Neuronal stem cell (in vitro differentiated cells): ENCODE data around the gene FGFR2.
"Not testable (repeated sequence)": the region's sequence is repeated elsewhere in the genome, so short reads cannot be mapped to it uniquely, and the experiment has no call there.

ENCODE experiments used
- DNase-seq: peaks from one replicate; pipeline ENCODE4 v3.0.0-alpha.2; 2013; ENCODE audit warnings: low spot score
- H2AFZ ChIP-seq: one replicate; pipeline ENCODE4 v1.6.1; 2013; ENCODE audit warnings: mild to moderate bottlenecking, low read length, inconsistent platforms
- H2AK5ac ChIP-seq: 2 replicates; pipeline ENCODE4 v1.6.1; 2013; ENCODE audit warnings: low read depth, mild to moderate bottlenecking, inconsistent platforms, low read length, moderate library complexity, mixed read lengths
- H2BK120ac ChIP-seq: 2 replicates; pipeline ENCODE4 v1.6.1; 2013; ENCODE audit warnings: low read depth, mild to moderate bottlenecking, inconsistent platforms, low read length, moderate library complexity, mixed read lengths
- H2BK12ac ChIP-seq: one replicate; pipeline ENCODE4 v1.6.1; 2013; ENCODE audit warnings: low read length, inconsistent platforms
- H2BK15ac ChIP-seq: 2 replicates; pipeline ENCODE4 v1.6.1; 2013; ENCODE audit warnings: mild to moderate bottlenecking, low read length, inconsistent platforms, mixed read lengths
- H2BK5ac ChIP-seq: one replicate; pipeline ENCODE4 v1.6.1; 2013; ENCODE audit warnings: inconsistent platforms, mild to moderate bottlenecking, low read length, moderate library complexity
- H3K14ac ChIP-seq: one replicate; pipeline ENCODE4 v1.6.1; 2013; ENCODE audit warnings: low read length, inconsistent platforms
- H3K18ac ChIP-seq: 2 replicates; pipeline ENCODE4 v1.6.1; 2013; ENCODE audit warnings: low read length, inconsistent platforms
- H3K23ac ChIP-seq: 2 replicates; pipeline ENCODE4 v1.6.1; 2013; ENCODE audit warnings: low read depth, mild to moderate bottlenecking, mixed read lengths, low read length, inconsistent platforms; ENCODE audit not compliant: poor library complexity
- H3K27ac ChIP-seq: replicated peaks from 3 replicates; pipeline ENCODE4 v1.5.1; 2013; ENCODE audit warnings: low read length, inconsistent platforms
- H3K27me3 ChIP-seq, 3 experiments: 2 replicates each; pipeline ENCODE4 v1.6.1; 2013; ENCODE audit warnings: low read length in 3 of 3, mild to moderate bottlenecking in 2 of 3, inconsistent platforms in 1 of 3, low read depth in 1 of 3, mixed read lengths in 1 of 3, moderate library complexity in 1 of 3; ENCODE audit not compliant: control insufficient read depth in 3 of 3, insufficient read depth in 3 of 3
- H3K36me3 ChIP-seq, 2 donors: replicated peaks in 1 of 2; 2 replicates each; pipeline ENCODE4 v1.6.1; 2013; ENCODE audit warnings: low read length in 2 of 2; ENCODE audit not compliant: control insufficient read depth in 2 of 2, insufficient read depth in 2 of 2
- H3K4ac ChIP-seq: 2 replicates; pipeline ENCODE4 v1.6.1; 2013; ENCODE audit warnings: inconsistent platforms, mild to moderate bottlenecking, low read length, moderate library complexity
- H3K4me1 ChIP-seq, 2 donors: 1 replicate in 1 of 2; 2 replicates in 1 of 2; pipeline ENCODE4 v1.6.1; 2013; ENCODE audit warnings: low read length in 2 of 2, low read depth in 1 of 2; ENCODE audit not compliant: control insufficient read depth in 2 of 2, insufficient read depth in 1 of 2
- H3K4me2 ChIP-seq: one replicate; pipeline ENCODE4 v1.6.1; 2013; ENCODE audit warnings: mild to moderate bottlenecking, low read length, inconsistent platforms; ENCODE audit not compliant: insufficient read depth, poor library complexity, severe bottlenecking
- H3K4me3 ChIP-seq, 2 donors: 2 replicates each; pipeline ENCODE4 v1.5.1; 2013; ENCODE audit warnings: low read length in 2 of 2, mild to moderate bottlenecking in 2 of 2, inconsistent platforms in 1 of 2, moderate library complexity in 1 of 2
- H3K79me1 ChIP-seq: one replicate; pipeline ENCODE4 v1.6.1; 2013; ENCODE audit warnings: low read depth, mild to moderate bottlenecking, inconsistent platforms, low read length, moderate library complexity
- H3K9ac ChIP-seq: one replicate; pipeline ENCODE4 v1.6.1; 2013; ENCODE audit warnings: mild to moderate bottlenecking, low read depth, low read length, inconsistent platforms; ENCODE audit not compliant: poor library complexity
- H3K9me3 ChIP-seq, 2 donors: replicated peaks in 1 of 2; 2 replicates each; pipeline versions ENCODE3 to v1.6.1; 2013; ENCODE audit warnings: low read length in 2 of 2, mild to moderate bottlenecking in 2 of 2, inconsistent platforms in 1 of 2, low read depth in 1 of 2, mixed read lengths in 1 of 2, moderate library complexity in 1 of 2; ENCODE audit not compliant: control insufficient read depth in 2 of 2, insufficient read depth in 1 of 2
- H4K8ac ChIP-seq: one replicate; pipeline ENCODE4 v1.6.1; 2013; ENCODE audit warnings: low read depth, mild to moderate bottlenecking, inconsistent platforms, low read length, moderate library complexity
- H4K91ac ChIP-seq: one replicate; pipeline ENCODE4 v1.6.1; 2013; ENCODE audit warnings: low read length, low read depth, mild to moderate bottlenecking, inconsistent platforms; ENCODE audit not compliant: poor library complexity
- WGBS, 2 donors: extraction: QIAGEN DNeasy Blood & Tissue Kit; methylation state at CpG; one replicate each; pipeline ENCODE4 v1.1.7; 2013; ENCODE audit warnings: missing lambda C conversion rate in 2 of 2, mixed read lengths in 1 of 2; ENCODE audit not compliant: insufficient read length in 2 of 2, insufficient replicate concordance in 1 of 2; ENCODE audit errors: extremely low coverage in 2 of 2; 5-methylcytosine and 5-hydroxymethylcytosine counted together

FGFR2 gene

GRCh38 chr10:121554916-121555315 lies 43.3 kb downstream of the FGFR2 start:
- H2AK5ac ChIP-seq, H3K9ac ChIP-seq, H3K23ac ChIP-seq, H3K4me3 ChIP-seq, H3K4me2 ChIP-seq, H2BK120ac ChIP-seq, H3K27me3 ChIP-seq, H2BK5ac ChIP-seq, H3K27ac ChIP-seq, H3K4me1 ChIP-seq, DNase-seq, H3K4ac ChIP-seq, H3K9me3 ChIP-seq, H4K91ac ChIP-seq, H3K79me1 ChIP-seq, H3K36me3 ChIP-seq, H2BK15ac ChIP-seq, H2AFZ ChIP-seq, H3K18ac ChIP-seq, H4K8ac ChIP-seq, H2BK12ac ChIP-seq, H3K14ac ChIP-seq: not testable (repeated sequence)
- no CpG with 5 or more reads among the region's 9 CpGs for WGBS, 2 donors

DNA sequence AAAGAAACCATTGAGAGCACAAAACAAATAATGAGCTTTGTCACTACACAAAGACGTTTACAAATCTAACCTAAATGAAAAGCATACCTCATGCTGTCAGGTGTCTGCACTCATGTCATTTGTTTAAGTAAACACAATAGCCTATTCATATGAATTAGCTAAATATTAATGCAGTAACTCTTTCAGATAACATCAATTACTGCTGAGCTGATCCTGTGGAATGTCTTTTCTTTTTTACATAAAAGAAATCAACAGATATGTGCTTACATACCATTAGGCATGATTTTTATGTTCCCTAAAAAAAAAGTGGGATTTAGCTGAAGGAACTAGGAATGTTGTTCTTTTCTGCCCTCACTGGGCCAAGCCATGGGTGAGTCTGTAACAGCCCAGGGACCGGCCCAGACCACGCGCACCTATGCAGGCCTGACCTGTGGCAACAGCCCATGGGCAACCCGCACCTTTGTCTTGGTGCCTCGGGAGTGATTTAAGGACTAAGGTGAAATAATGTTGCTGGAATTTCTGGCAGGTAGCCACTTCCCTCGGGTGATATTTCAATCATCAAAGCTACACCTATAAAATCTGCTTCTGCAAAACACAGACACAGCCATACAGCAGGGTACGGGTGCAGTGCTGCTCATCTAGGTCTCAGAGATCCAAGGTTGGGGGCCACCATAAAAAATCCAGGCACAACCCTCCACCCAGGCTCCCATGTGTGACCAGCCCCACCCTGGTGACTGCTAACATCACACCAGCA lies 44.6 kb downstream of the FGFR2 start:
- no peak overlapping the region for H2AFZ ChIP-seq
- H3K4me1 ChIP-seq = peaks cover 2 to 7% of the 10 kb centered on the region in 2 donors
- peaks cover 3 to 13% of the 10 kb centered on the region in 2 donors for H3K36me3 ChIP-seq
- H2BK5ac ChIP-seq = no peak overlapping the region
- H2AK5ac ChIP-seq = no peak overlapping the region
- no CpG with 5 or more reads among the region's 8 CpGs for WGBS, 2 donors
- H3K27ac ChIP-seq = no peak overlapping the region
- no peak overlapping the region for H4K8ac ChIP-seq
- H3K79me1 ChIP-seq = no peaks in the 10 kb centered on the region
- no peak overlapping the region for H4K91ac ChIP-seq
- peaks cover 0 to 12% of the 10 kb centered on the region in 2 donors for H3K9me3 ChIP-seq
- H3K4me3 ChIP-seq = no peak overlapping the region
- H3K9ac ChIP-seq = no peak overlapping the region
- no peak overlapping the region for H3K18ac ChIP-seq
- H2BK12ac ChIP-seq = no peak overlapping the region
- H2BK15ac ChIP-seq = no peak overlapping the region
- H3K23ac ChIP-seq = no peak overlapping the region
- no peak overlapping the region for H3K4me2 ChIP-seq
- no peak overlapping the region for H3K14ac ChIP-seq
- no peak overlapping the region for H3K4ac ChIP-seq
- H3K27me3 ChIP-seq = no peaks in the 10 kb centered on the region
- H2BK120ac ChIP-seq = no peak overlapping the region
- peak; percentile 15 for DNase-seq

DNA sequence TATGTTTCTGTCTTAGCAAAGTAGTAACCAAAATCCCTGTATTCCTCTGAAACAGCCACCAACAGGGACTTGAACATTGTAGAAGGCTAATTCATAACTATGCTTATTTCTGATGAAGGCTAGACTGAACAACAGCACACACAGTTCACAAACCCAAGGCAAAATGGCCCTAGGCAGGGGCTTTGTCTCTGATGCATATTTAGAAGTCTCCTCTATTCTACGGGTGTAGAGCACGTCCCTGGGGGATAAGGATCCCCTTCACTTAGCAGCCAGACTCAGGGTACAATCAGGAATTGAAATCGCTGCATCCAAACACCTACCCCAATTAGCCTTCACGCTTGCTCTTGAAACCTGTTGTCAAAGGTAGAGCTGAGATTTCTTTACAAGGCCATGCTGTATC lies 45.5 kb downstream of the FGFR2 start:
- no CpG with 5 or more reads among the region's 4 CpGs for WGBS, 2 donors
- H3K4ac ChIP-seq = no peak overlapping the region

GRCh38 chr10:121551210-121551885 lies 46.9 kb downstream of the FGFR2 start:
- Histone ChIP-seq H3K27me3 (no peaks in the 10 kb centered on the region), H3K9ac (no peak overlapping the region), H3K27ac (no peak overlapping the region), H3K14ac (no peak overlapping the region), H2BK120ac (no peak overlapping the region), H3K4me3 (no peak overlapping the region), H3K9me3 (peaks cover 0 to 12% of the 10 kb centered on the region in 2 donors), H3K18ac (no peak overlapping the region), H3K4ac (no peak overlapping the region), H4K91ac (no peak overlapping the region), H4K8ac (no peak overlapping the region), H2BK12ac (no peak overlapping the region), H2AK5ac (no peak overlapping the region), H3K4me1 (peaks cover 2 to 7% of the 10 kb centered on the region in 2 donors), H3K36me3 (peaks cover 3 to 13% of the 10 kb centered on the region in 2 donors), H2BK15ac (no peak overlapping the region), H2AFZ (no peak overlapping the region), H3K79me1 (no peaks in the 10 kb centered on the region), H3K23ac (no peak overlapping the region), H2BK5ac (no peak overlapping the region), H3K4me2 (no peak overlapping the region)
- no peak for DNase-seq
- no CpG with 5 or more reads among the region's 10 CpGs for WGBS, 2 donors

More for the DNA sequence above, 45.5 kb downstream of the FGFR2 start:
- no peak overlapping the region for H2AK5ac ChIP-seq
- H2AFZ ChIP-seq = no peak overlapping the region
- H3K18ac ChIP-seq = no peak overlapping the region
- no peak overlapping the region for H4K91ac ChIP-seq
- no peak overlapping the region for H3K4me2 ChIP-seq
- H2BK120ac ChIP-seq = no peak overlapping the region
- no peaks in the 10 kb centered on the region for H3K27me3 ChIP-seq
- peaks cover 2 to 7% of the 10 kb centered on the region in 2 donors for H3K4me1 ChIP-seq
- H3K36me3 ChIP-seq = peaks cover 3 to 13% of the 10 kb centered on the region in 2 donors
- no peak overlapping the region for H3K14ac ChIP-seq
- H2BK5ac ChIP-seq = no peak overlapping the region
- no peak overlapping the region for H3K23ac ChIP-seq
- H3K9ac ChIP-seq = no peak overlapping the region
- no peak overlapping the region for H3K27ac ChIP-seq
- no peak overlapping the region for H2BK12ac ChIP-seq
- no peak overlapping the region for H3K4me3 ChIP-seq
- DNase-seq = no peak
- H3K79me1 ChIP-seq = no peaks in the 10 kb centered on the region
- no peak overlapping the region for H4K8ac ChIP-seq
- peaks cover 0 to 12% of the 10 kb centered on the region in 2 donors for H3K9me3 ChIP-seq
- H2BK15ac ChIP-seq = no peak overlapping the region
